LNCAP (cell line): Measurements from ENCODE around the gene PIP5K1B.

Source experiments
- CTCF ChIP-seq: fragments of 450-650 bp; IDR thresholded peaks from 2 replicates; pipeline ENCODE4 v1.5.1; 2017; ENCODE audit warnings: mild to moderate bottlenecking

Gene PIP5K1B

GRCh38 chr9:68851657-68852056 is 146.6 kb downstream of the PIP5K1B start:
- TF ChIP-seq CTCF = no peak

GRCh38 chr9:68852941-68853340 is 147.9 kb downstream of the PIP5K1B start:
- TF ChIP-seq CTCF = no peak

- TF ChIP-seq CTCF = no peak
Observed at GRCh38 chr9:68859347-68859746, 154.3 kb downstream of the PIP5K1B start.

GRCh38 chr9:68860419-68860818 is 155.4 kb downstream of the PIP5K1B start:
- no peak for TF ChIP-seq CTCF

- TF ChIP-seq CTCF = no peak
Observed at GRCh38 chr9:68861436-68861835, 156.4 kb downstream of the PIP5K1B start.

GRCh38 chr9:68867066-68867465 is 162.0 kb downstream of the PIP5K1B start:
- no peak for TF ChIP-seq CTCF

- no peak for TF ChIP-seq CTCF
Observed at GRCh38 chr9:68869022-68869421, 164.0 kb downstream of the PIP5K1B start.

GRCh38 chr9:68870086-68870485 is 165.0 kb downstream of the PIP5K1B start:
- no peak for TF ChIP-seq CTCF
